Natural killer cell (primary cell): ENCODE results near the gene IKZF4. TPM values are rescaled to one million over a fixed set of nuclear protein-coding genes. Genes with fewer than 3 reads are reported as not detected.
A peak's percentile ranks its signal among the peaks of the same experiment; 100 is the strongest.

Experiments
- ATAC-seq, 3 donors: fragments of 150-1000 bp in 2 of 3; fragments of 200-7000 bp in 1 of 3; cut with Tn5 transposase; 1 replicate in 1 of 3; 2 replicates in 2 of 3; pipeline ENCODE4 v1.10.0; 2021; ENCODE audit warnings: mild to moderate bottlenecking in 2 of 3, moderate library complexity in 2 of 3
- DNase-seq, 2 donors: peaks; one replicate each; pipeline versions ENCODE4 v3.0.0 to v3.0.0-alpha.2; 2013 to 2021; ENCODE audit warnings: mixed read lengths in 1 of 2
- H3K27ac ChIP-seq: one replicate; pipeline ENCODE4 v1.5.1; 2013; ENCODE audit warnings: mild to moderate bottlenecking, low read length
- H3K27me3 ChIP-seq: one replicate; pipeline ENCODE4 v1.6.1; 2013; ENCODE audit warnings: low read length; ENCODE audit not compliant: control insufficient read depth, insufficient read depth
- H3K36me3 ChIP-seq: one replicate; pipeline ENCODE4 v1.6.1; 2013; ENCODE audit warnings: low read length; ENCODE audit not compliant: control insufficient read depth, insufficient read depth
- H3K4me1 ChIP-seq: one replicate; pipeline ENCODE4 v1.6.1; 2013; ENCODE audit warnings: low read length; ENCODE audit not compliant: control insufficient read depth, insufficient read depth
- H3K4me3 ChIP-seq: one replicate; pipeline ENCODE4 v1.5.1; 2013; ENCODE audit warnings: low read length
- H3K9me3 ChIP-seq: one replicate; pipeline ENCODE4 v1.6.1; 2013; ENCODE audit warnings: low read length; ENCODE audit not compliant: control insufficient read depth, insufficient read depth
- H3K27ac Mint-ChIP-seq, 2 donors: one replicate each; pipeline ENCODE4 v1.8.0; 2022; ENCODE audit warnings: mild to moderate bottlenecking in 2 of 2, mixed read lengths in 2 of 2, moderate library complexity in 1 of 2
- H3K27me3 Mint-ChIP-seq, 2 donors: one replicate each; pipeline ENCODE4 v1.8.0; 2022; ENCODE audit warnings: low read depth in 2 of 2, mixed read lengths in 2 of 2
- H3K36me3 Mint-ChIP-seq: one replicate; pipeline ENCODE4 v1.8.0; 2022; ENCODE audit warnings: mixed read lengths
- H3K4me1 Mint-ChIP-seq, 2 donors: one replicate each; pipeline ENCODE4 v1.8.0; 2022; ENCODE audit warnings: mixed read lengths in 2 of 2
- H3K4me3 Mint-ChIP-seq: one replicate; pipeline ENCODE4 v1.8.0; 2022; ENCODE audit warnings: mild to moderate bottlenecking, moderate library complexity, mixed read lengths
- H3K9me3 Mint-ChIP-seq, 2 donors: one replicate each; pipeline ENCODE4 v1.8.0; 2022; ENCODE audit warnings: mixed read lengths in 2 of 2
- WGBS: methylation state at CpG from one replicate; pipeline ENCODE4 v1.1.7; 2013; ENCODE audit warnings: missing lambda C conversion rate; ENCODE audit not compliant: insufficient coverage; 5-methylcytosine and 5-hydroxymethylcytosine counted together
- intact Hi-C: fragments of 100-400 bp; cut with micrococcal nuclease; formaldehyde crosslinking; loops from one replicate; pipeline ENCODE4 v1.14.2; 2022
- total RNA-seq, 4 donors: library from RNA; stranded (reverse); fragments of 120-200 nt in 1 of 4; gene quantifications; one replicate each; pipeline versions ENCODE4 v1.2.3 to v1.2.4, GENCODE V29; 2013 to 2022
- TF ChIP-seq, protein P1 (sequence below): fragments of 200-600 bp; IDR thresholded peaks from one replicate; pipeline ENCODE4 v1.8.0; 2022; ENCODE audit warnings: antibody characterized with exemption

IKZF4 gene
- total RNA-seq, 3 donors from 2014 or later (not counting 1 experiment from before 2014, with no cell fraction given), result 4.4 to 5.5 (median 5.5) TPM

GRCh38 chr12:56082967-56083366, 62.1 kb downstream of the IKZF4 start:
- H3K36me3 Mint-ChIP-seq, result no peaks in the 10 kb centered on the region
- no peaks in the 10 kb centered on the region for H3K9me3 Mint-ChIP-seq
- H3K27me3 Mint-ChIP-seq, result peaks cover 7 to 21% of the 10 kb centered on the region in 2 donors
- H3K36me3 ChIP-seq, result no peaks in the 10 kb centered on the region
- H3K4me1 ChIP-seq, result peaks cover 20% of the 10 kb centered on the region
- ATAC-seq (no peak), DNase-seq (no peak)
- H3K4me3 Mint-ChIP-seq, result no peak overlapping the region
- no peak overlapping the region for H3K27ac ChIP-seq
- no CpG with 5 or more reads among the region's 3 CpGs for WGBS
- TF ChIP-seq, protein P1, sequence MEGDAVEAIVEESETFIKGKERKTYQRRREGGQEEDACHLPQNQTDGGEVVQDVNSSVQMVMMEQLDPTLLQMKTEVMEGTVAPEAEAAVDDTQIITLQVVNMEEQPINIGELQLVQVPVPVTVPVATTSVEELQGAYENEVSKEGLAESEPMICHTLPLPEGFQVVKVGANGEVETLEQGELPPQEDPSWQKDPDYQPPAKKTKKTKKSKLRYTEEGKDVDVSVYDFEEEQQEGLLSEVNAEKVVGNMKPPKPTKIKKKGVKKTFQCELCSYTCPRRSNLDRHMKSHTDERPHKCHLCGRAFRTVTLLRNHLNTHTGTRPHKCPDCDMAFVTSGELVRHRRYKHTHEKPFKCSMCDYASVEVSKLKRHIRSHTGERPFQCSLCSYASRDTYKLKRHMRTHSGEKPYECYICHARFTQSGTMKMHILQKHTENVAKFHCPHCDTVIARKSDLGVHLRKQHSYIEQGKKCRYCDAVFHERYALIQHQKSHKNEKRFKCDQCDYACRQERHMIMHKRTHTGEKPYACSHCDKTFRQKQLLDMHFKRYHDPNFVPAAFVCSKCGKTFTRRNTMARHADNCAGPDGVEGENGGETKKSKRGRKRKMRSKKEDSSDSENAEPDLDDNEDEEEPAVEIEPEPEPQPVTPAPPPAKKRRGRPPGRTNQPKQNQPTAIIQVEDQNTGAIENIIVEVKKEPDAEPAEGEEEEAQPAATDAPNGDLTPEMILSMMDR, result no peak
- intact Hi-C loops, result no loop called here
- no peak overlapping the region for H3K4me3 ChIP-seq
- peaks cover 0 to 21% of the 10 kb centered on the region in 2 donors for H3K4me1 Mint-ChIP-seq
- no peak overlapping the region for H3K27ac Mint-ChIP-seq
- H3K27me3 ChIP-seq, result peaks cover 10% of the 10 kb centered on the region
- H3K9me3 ChIP-seq, result no peaks in the 10 kb centered on the region

DNA sequence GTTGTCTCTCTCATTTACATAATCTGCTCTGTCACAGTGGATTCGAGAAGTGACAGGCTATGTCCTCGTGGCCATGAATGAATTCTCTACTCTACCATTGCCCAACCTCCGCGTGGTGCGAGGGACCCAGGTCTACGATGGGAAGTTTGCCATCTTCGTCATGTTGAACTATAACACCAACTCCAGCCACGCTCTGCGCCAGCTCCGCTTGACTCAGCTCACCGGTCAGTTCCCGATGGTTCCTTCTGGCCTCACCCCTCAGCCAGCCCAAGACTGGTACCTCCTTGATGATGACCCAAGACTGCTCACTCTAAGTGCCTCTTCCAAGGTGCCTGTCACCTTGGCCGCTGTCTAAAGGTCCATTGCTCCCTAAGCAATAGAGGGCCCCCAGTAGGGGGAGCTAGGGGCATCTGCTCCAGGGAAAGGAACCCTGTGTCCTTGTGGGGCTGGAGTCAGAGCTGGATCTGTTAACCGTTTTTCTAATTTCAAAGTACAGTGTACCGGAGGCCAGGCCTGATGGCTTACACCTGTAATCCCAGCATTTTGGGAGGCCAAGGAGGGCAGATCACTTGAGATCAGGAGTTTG, 64.2 kb downstream of the IKZF4 start:
- Mint-ChIP-seq H3K4me3 (no peak overlapping the region), H3K9me3 (no peaks in the 10 kb centered on the region), H3K27ac (no peak overlapping the region), H3K27me3 (peaks cover 7 to 16% of the 10 kb centered on the region in 2 donors), H3K36me3 (no peaks in the 10 kb centered on the region), H3K4me1 (peaks cover 0 to 10% of the 10 kb centered on the region in 2 donors)
- no peak for ATAC-seq
- Histone ChIP-seq H3K4me3 (no peak overlapping the region), H3K27ac (no peak overlapping the region), H3K36me3 (no peaks in the 10 kb centered on the region), H3K27me3 (peaks cover 10% of the 10 kb centered on the region), H3K9me3 (no peaks in the 10 kb centered on the region), H3K4me1 (peaks cover 7% of the 10 kb centered on the region)
- intact Hi-C loops, result no loop called here
- peak in 1 of 2 donors; percentile 42 for DNase-seq
- TF ChIP-seq, protein P1, result no peak
- 88% methylated on average over 15 of the region's 15 CpGs for WGBS

GRCh38 chr12:56086096-56086495, 65.3 kb downstream of the IKZF4 start:
- no peaks in the 10 kb centered on the region for H3K9me3 ChIP-seq
- ATAC-seq (no peak), DNase-seq (no peak)
- H3K36me3 ChIP-seq, result no peaks in the 10 kb centered on the region
- H3K27ac Mint-ChIP-seq, result no peak overlapping the region
- no peak overlapping the region for H3K4me3 Mint-ChIP-seq
- peaks cover 0 to 2% of the 10 kb centered on the region in 2 donors for H3K4me1 Mint-ChIP-seq
- no peaks in the 10 kb centered on the region for H3K9me3 Mint-ChIP-seq
- TF ChIP-seq, protein P1, result no peak
- no peaks in the 10 kb centered on the region for H3K36me3 Mint-ChIP-seq
- H3K27me3 Mint-ChIP-seq, result peaks cover 7 to 15% of the 10 kb centered on the region in 2 donors
- no peak overlapping the region for H3K4me3 ChIP-seq
- WGBS, result no CpG with 5 or more reads among the region's 3 CpGs
- no peaks in the 10 kb centered on the region for H3K4me1 ChIP-seq
- intact Hi-C loops, result no loop called here
- peaks cover under 1% of the 10 kb centered on the region for H3K27me3 ChIP-seq
- no peak overlapping the region for H3K27ac ChIP-seq

GRCh38 chr12:56086608-56087007, 65.8 kb downstream of the IKZF4 start:
- TF ChIP-seq, protein P1, result no peak
- H3K4me1 ChIP-seq, result no peaks in the 10 kb centered on the region
- no peak overlapping the region for H3K27ac Mint-ChIP-seq
- peaks cover 7 to 13% of the 10 kb centered on the region in 2 donors for H3K27me3 Mint-ChIP-seq
- H3K4me3 ChIP-seq, result no peak overlapping the region
- no peak for ATAC-seq
- no peaks in the 10 kb centered on the region for H3K36me3 ChIP-seq
- no peaks in the 10 kb centered on the region for H3K36me3 Mint-ChIP-seq
- no peaks in the 10 kb centered on the region for H3K9me3 ChIP-seq
- no peaks in the 10 kb centered on the region for H3K4me1 Mint-ChIP-seq
- intact Hi-C loops, result no loop called here
- H3K9me3 Mint-ChIP-seq, result no peaks in the 10 kb centered on the region
- no peaks in the 10 kb centered on the region for H3K27me3 ChIP-seq
- no peak for DNase-seq
- WGBS, result 87% methylated on average over 6 of the region's 6 CpGs
- no peak overlapping the region for H3K4me3 Mint-ChIP-seq
- no peak overlapping the region for H3K27ac ChIP-seq
